GM10266 (cell line): ENCODE results near the gene SHBG.

ENCODE experiments used
- DNase-seq: peaks from one replicate; pipeline ENCODE4 v3.0.0; 2012; ENCODE audit errors: extremely low spot score
- CTCF ChIP-seq: IDR thresholded peaks from 2 replicates; pipeline ENCODE4 v1.5.1; 2012; ENCODE audit warnings: mild to moderate bottlenecking, low read depth; ENCODE audit not compliant: control insufficient read depth, insufficient read depth; ENCODE audit errors: missing control alignments

SHBG gene

GRCh38 chr17:7667656-7668406 is 37.9 kb downstream of the SHBG start:
- TF ChIP-seq CTCF: no peak
- DNase-seq: no peak

- TF ChIP-seq CTCF: no peak
Observed at GRCh38 chr17:7668482-7668881, 38.5 kb downstream of the SHBG start.

GRCh38 chr17:7673239-7673638 is 43.3 kb downstream of the SHBG start:
- peak; percentile 30 for TF ChIP-seq CTCF

More at GRCh38 chr17:7668482-7668881, 38.5 kb downstream of the SHBG start:
- DNase-seq: no peak

GRCh38 chr17:7674934-7675333 is 45.0 kb downstream of the SHBG start:
- TF ChIP-seq CTCF: no peak
- DNase-seq: no peak

More at GRCh38 chr17:7673239-7673638, 43.3 kb downstream of the SHBG start:
- no peak for DNase-seq

GRCh38 chr17:7676533-7676932 is 46.6 kb downstream of the SHBG start:
- DNase-seq: no peak

GRCh38 chr17:7677388-7678067 is 47.6 kb downstream of the SHBG start:
- TF ChIP-seq CTCF: no peak
- DNase-seq: no peak

More at GRCh38 chr17:7676533-7676932, 46.6 kb downstream of the SHBG start:
- TF ChIP-seq CTCF: no peak
